CD4-positive, alpha-beta T cell treated with Interleukin-12 subunit alpha and Interleukin-12 subunit beta, for 1 hour (primary cell): ENCODE results near the gene KCNH1.
"Not testable (repeated sequence)": the region's sequence is repeated elsewhere in the genome, so short reads cannot be mapped to it uniquely, and the experiment has no call there.

Experiments
- DNase-seq: peaks from one replicate; pipeline ENCODE4 v3.0.0-alpha.2; 2020

Gene KCNH1

DNA sequence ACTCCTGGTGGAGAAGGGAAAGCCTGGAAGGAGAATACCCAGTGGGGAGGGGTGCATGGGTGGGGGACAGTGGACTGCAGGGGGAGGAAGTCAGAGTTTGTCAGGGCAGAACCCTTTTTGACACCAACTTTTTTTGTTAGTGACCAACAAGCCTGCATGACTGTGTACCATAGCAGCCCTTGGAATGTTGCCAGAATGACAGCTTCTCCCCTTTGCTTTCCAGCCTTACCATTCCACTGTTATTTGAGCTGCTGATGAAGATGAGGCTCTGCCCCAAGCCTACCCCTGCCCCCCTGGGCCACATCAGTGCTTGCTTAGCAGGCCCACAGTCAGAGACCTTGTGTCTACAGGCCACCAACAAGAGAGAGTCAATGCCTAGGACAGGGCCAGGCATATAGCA lies 464.0 kb downstream of the KCNH1 start:
- DNase-seq, result no peak

- DNase-seq, result no peak
These were observed 470.0 kb downstream of the KCNH1 start for GRCh38 chr1:210663730-210664573.

DNA sequence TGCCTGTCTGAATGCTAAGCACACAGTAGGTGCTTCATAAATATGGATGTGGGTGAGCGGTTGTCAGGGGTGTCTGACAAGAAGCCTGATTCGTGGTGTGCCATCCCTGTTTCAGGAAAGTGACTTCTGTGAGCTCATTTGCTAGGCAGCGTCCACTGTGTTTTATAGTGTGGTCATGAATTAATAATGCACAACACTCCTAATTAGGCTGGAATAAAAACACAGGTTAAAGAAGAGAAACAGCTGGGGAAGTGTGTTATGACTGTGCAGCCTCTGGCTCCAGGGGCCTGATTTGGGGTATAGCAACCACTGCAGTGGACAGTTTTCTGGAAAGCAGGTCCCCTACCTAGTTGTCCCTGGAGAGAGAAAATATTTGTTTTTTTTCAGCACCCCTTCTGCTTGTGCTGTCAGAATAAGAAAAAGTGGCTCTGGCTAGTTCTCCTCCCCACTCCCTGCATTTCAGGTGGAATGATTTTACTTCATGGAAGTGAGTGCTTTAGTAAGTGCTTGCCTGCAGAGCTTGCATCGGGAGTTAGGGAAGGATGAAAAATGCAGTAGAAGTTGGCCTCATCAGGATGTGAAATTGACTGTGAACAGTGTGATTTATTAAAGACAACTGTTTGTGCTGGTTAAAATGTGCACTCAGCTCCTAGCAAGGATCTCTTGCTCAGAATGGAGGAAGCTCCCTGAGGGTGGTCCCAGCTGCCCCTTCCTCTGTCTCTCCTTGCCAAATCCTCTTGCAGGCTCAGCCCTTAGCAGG lies 471.5 kb downstream of the KCNH1 start:
- DNase-seq, result no peak

GRCh38 chr1:210661520-210661919 lies 472.4 kb downstream of the KCNH1 start:
- DNase-seq, result not testable (repeated sequence)

GRCh38 chr1:210657806-210658205 lies 476.1 kb downstream of the KCNH1 start:
- no peak for DNase-seq

GRCh38 chr1:210655511-210655910 lies 478.4 kb downstream of the KCNH1 start:
- DNase-seq, result no peak

- no peak for DNase-seq
These were observed 479.6 kb downstream of the KCNH1 start for GRCh38 chr1:210654176-210654981.

DNA sequence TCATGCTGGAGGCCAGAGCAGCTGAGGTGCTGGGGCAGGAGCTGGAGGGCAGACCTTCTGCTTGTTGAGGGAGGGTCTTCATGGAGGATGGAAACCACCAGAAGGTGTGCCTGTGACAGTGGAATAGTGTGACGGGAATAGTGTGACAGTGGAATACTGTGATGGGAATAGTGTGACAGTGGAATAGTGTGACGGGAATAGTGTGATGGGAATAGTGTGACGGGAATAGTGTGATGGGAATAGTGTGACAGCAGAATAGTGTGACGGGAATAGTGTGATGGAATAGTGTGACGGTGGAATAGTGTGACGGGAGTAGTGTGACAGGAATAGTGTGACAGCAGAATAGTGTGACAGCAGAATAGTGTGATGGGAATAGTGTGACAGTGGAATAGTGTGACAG lies 480.2 kb downstream of the KCNH1 start:
- no peak for DNase-seq

GRCh38 chr1:210652329-210652954 lies 481.5 kb downstream of the KCNH1 start:
- no peak for DNase-seq

DNA sequence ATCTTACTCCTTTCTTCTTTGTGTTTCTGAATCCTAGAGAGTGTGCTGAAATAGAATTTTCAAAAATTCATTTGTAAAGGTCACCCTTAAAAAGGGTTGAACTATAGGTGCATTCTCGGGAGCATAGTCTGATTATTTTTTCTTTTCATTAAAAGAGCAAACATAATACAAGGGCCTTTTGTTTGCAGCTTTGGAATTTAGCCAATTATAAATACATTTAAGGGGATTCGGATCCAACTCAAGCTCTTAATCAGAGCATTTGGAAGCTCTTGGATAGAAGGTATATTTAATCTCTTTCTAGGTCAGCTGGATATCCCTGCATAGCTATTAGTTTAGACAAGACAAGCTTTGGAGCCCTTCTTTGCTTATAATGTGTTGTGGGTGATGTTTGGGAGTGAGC lies 483.5 kb downstream of the KCNH1 start:
- no peak for DNase-seq

GRCh38 chr1:210648588-210649269 lies 485.2 kb downstream of the KCNH1 start:
- DNase-seq, result no peak

DNA sequence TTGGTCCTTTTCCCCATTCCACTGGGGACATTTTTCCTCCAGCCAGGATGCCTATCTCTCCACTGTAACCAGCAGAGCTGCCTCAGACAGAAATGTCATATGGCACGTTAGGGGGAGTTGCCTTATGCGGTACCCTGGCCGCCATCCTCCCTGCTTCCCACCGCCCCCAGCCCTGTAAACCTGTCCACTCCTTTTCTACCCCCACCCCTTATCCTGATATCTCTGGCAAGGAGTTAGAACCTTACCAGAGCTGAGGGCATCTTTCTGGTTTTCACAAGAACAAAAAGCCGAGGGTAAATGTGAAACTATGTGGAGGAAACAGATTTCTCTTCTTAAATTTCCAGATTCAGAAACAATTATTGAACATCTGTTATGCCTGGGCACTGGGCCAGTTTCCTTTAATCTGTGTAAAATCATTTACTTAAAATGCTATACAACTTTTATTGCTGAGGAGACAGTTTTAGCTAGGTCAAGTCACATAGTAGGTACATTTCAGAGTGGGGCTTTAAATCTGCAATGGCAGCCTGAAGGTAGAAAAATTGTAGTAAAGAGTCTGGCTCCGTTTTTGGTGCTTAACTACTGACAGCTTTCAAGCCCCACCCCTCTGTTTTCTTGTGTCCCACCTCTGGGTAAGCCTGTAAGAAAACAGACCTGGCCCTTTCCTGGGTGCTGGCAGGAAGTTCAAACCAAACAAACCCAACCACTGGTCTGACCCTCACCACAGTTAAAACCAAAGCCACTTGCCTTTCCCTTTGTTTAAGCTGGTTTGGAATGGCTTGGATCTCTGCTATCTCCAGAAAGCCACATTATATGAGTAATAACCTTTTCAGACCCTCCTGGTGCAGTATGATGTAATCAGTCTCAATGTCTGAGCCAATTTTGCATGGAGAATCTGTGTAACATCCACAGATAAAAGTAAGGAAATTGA lies 486.3 kb downstream of the KCNH1 start:
- DNase-seq, result no peak

- DNase-seq, result no peak
These were observed 487.7 kb downstream of the KCNH1 start for GRCh38 chr1:210646258-210646616.

DNA sequence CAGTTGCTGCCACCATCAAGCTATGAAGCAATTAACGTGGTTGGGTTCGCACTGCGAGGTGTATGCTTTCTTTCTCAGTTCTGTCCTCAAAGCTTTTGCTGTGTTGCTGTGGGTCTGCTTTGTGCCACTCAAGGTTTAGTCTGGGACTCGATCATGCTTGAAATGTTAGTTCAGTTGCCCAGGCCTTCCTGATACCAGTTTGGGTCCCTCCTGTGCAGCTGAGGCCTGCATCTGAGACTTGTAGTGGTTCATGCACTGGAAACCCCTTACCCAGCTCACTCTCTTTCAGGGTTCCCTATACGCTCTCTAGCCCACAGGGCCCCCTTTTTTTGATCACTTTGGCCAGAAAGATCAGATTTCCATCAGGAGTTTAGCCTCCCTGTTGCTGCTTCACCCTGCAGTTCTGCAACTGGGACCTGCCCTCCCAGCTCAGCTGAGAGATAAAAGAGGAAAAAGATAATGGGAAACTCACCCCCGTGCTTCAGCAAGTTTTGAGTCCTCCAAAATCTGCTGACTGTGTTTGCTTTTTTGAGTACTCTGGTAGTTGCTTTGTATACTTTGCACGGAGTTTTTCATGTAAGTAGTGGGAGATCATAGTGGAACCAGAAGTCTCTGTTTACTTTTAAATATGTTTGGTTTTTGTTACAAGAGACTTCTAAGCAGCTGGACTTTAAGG lies 488.2 kb downstream of the KCNH1 start:
- no peak for DNase-seq

GRCh38 chr1:210641582-210641981 lies 492.4 kb downstream of the KCNH1 start:
- DNase-seq, result no peak

DNA sequence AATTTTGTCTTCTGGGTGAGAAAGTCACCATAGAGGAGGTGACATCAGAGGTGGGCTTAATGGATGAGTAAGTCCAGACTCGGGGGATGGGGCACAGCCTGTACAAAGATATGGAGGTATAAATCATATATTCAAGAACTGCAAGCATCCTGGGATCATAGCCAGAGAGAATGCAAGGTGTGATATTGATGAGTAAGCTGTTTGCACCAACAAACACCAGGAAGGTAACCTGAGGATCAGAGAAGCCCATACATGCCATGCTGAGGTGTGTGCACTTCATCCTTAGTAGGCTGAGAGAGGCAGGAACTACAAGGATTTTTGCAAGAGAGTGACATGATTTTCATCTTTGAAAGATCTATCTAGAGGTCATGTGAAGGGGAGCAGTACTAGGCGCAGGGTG lies 498.8 kb downstream of the KCNH1 start:
- DNase-seq, result no peak

DNA sequence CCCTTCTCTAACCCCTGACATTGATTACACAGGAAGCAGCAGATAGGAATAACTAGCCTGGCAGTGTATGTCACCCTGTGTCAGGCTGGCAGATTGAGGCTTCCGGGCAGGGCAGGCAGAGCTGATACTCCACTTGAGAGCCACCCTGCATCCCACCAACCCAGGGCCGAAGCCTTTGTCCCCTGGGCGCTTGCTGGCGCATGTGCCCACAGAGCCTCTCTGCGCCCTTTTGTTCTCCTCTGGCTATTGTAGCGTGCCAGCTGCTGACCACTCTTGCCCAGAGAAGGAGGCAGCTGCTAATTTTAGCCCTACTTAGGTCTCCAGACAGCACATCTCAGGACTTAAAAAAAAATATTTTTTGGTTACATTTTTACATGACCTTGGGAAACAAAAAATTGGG lies 500.3 kb downstream of the KCNH1 start:
- no peak for DNase-seq

DNA sequence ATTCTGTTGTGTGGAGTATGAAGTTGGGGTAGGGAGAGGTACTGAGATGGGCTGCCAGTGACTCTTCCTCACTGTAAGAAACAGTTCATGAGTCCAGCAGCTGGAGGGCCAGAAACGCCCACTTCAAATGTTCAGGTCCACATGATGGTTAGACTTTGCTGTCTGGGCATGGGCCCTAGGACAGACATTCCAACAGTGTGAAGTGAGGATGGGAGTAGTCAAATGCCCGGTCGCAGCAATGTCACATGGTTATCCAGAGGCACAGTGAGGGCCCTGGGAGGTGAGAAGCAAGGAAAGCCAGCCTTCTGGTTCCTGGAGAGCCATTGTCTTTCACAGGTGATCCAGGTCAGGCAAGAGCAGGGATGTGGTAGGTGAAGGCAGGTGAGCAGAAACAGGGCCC lies 500.8 kb downstream of the KCNH1 start:
- no peak for DNase-seq

DNA sequence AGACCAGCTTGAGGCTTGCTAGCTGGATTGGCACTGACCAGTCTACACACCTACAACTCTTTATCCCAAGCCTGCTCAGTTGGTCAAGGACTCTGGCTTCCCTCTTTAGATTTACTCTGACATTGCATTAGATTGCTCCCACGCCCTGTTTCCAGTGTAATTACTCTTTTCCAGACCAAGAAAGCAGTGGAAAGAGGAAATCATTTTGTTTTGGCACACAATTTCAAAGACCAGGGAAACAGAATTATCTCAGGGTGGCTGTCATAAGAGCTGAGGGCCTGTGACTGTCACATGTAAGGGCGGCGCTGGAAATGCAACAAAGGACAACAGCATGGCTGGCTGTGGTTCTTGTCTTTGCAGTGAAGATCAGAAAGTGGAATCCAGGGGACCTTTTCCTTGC lies 502.5 kb downstream of the KCNH1 start:
- no peak for DNase-seq

DNA sequence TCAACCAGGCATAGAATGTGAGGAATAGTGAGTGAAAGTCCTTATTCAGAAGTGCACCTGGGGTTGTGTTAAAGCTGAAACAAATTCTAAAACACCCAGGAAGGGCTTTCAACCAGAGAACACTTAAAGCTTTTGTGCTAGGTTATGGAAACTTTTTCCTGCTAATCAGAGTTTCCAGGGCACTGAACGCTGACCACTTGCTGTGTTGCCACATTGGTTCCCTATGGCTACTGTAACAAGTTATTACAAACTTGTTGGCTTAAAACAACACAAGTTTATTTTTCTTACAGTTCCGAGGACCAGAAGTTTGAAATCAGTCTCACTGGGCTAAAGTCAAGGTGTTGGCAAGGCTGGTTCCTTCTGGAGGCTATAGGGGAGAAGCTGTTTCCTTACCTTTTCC lies 504.7 kb downstream of the KCNH1 start:
- DNase-seq, result no peak

- DNase-seq, result no peak
These were observed 506.2 kb downstream of the KCNH1 start for GRCh38 chr1:210627755-210628154.
